Keratinocyte (primary cell): ENCODE measurements around the gene ATP8A1.

ENCODE experiments used
- EZH2 ChIP-seq: IDR thresholded peaks from one replicate; pipeline ENCODE4 v1.6.1; 2012; ENCODE audit warnings: inconsistent platforms, mild to moderate bottlenecking, low read length, moderate library complexity
- TF ChIP-seq, protein P1 (sequence below), 3 experiments: IDR thresholded peaks in 1 of 3; conservative IDR thresholded peaks in 1 of 3; optimal IDR thresholded peaks in 1 of 3; 2 replicates in 2 of 3; 3 replicates in 1 of 3; pipeline versions ENCODE3 to v1.5.1; 2011; ENCODE audit warnings: low read length in 3 of 3, mild to moderate bottlenecking in 3 of 3, moderate library complexity in 2 of 3, control low read depth in 1 of 3, inconsistent platforms in 1 of 3; ENCODE audit not compliant: insufficient read depth in 2 of 3; ENCODE audit errors: extremely low read depth in 1 of 3

DNA sequence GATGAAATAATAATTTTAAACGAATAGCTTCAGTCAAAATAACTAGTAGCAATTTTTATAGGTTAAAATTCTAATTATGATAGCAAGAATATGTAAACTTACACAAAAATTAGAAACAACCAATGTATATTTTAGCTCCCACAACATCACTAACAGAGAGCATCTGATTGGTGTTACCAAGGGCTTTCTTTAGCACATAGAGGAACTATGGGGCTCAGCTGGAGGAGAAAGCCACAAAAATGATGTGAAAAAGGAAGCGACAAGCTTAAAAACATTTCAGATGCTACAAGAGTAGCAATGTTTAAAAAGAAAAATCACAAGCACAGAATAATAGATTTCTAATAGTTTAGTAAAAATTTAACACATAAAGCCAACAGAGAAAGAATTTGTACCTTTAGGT is 56.3 kb downstream of the ATP8A1 start:
- TF ChIP-seq, protein P1, sequence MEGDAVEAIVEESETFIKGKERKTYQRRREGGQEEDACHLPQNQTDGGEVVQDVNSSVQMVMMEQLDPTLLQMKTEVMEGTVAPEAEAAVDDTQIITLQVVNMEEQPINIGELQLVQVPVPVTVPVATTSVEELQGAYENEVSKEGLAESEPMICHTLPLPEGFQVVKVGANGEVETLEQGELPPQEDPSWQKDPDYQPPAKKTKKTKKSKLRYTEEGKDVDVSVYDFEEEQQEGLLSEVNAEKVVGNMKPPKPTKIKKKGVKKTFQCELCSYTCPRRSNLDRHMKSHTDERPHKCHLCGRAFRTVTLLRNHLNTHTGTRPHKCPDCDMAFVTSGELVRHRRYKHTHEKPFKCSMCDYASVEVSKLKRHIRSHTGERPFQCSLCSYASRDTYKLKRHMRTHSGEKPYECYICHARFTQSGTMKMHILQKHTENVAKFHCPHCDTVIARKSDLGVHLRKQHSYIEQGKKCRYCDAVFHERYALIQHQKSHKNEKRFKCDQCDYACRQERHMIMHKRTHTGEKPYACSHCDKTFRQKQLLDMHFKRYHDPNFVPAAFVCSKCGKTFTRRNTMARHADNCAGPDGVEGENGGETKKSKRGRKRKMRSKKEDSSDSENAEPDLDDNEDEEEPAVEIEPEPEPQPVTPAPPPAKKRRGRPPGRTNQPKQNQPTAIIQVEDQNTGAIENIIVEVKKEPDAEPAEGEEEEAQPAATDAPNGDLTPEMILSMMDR (optimal IDR thresholded peaks at IDR 0.05 in 1 of 3, IDR thresholded peaks at IDR 0.05 in 1 of 3, conservative IDR thresholded peaks at IDR 0.05 in 1 of 3; ENCODE audit: extremely low read depth in 1 of 3, insufficient read depth in 2 of 3, low read length in 3 of 3) = no peak
- TF ChIP-seq EZH2 = no peak
